Ovary (tissue), 9 donors: ENCODE data around the gene ZBTB44. TPM values are rescaled to one million over a fixed set of nuclear protein-coding genes. Genes with fewer than 3 reads are reported as not detected.

ENCODE experiments used
- DNase-seq, 5 donors: peaks; one replicate each; pipeline ENCODE4 v3.0.0-alpha.2; 2019 to 2020
- H3K27ac ChIP-seq, 2 donors: fragments of 200-600 bp; one replicate each; pipeline versions ENCODE4 v1.5.1 to v1.8.0; 2019 to 2022
- H3K27me3 ChIP-seq: fragments of 200-600 bp; one replicate; pipeline ENCODE4 v1.8.0; 2022
- H3K36me3 ChIP-seq: fragments of 200-600 bp; sonication (generic); one replicate; pipeline ENCODE4 v1.5.1; 2019
- H3K4me1 ChIP-seq: one replicate; pipeline ENCODE4 v1.8.1; 2013; ENCODE audit warnings: mild to moderate bottlenecking, moderate library complexity; ENCODE audit not compliant: insufficient read depth
- H3K4me3 ChIP-seq: fragments of 200-600 bp; sonication (generic); one replicate; pipeline ENCODE4 v1.5.1; 2017
- H3K9me3 ChIP-seq, 2 donors: fragments of 200-600 bp in 1 of 2; sonication (generic) in 1 of 2; one replicate each; pipeline versions ENCODE4 v1.5.1 to v1.8.1; 2013 to 2019; ENCODE audit warnings: mild to moderate bottlenecking in 1 of 2, moderate library complexity in 1 of 2
- CTCF ChIP-seq, 3 donors: fragments of 450-650 bp in 2 of 3; fragments of 200-600 bp in 1 of 3; IDR thresholded peaks; one replicate each; pipeline versions ENCODE4 v1.5.1 to v1.8.0; 2016 to 2022; ENCODE audit warnings: antibody characterized with exemption in 3 of 3, mild to moderate bottlenecking in 1 of 3
- EP300 ChIP-seq: sonication (generic); formaldehyde crosslinking; IDR thresholded peaks from one replicate; pipeline ENCODE4 v1.6.1; 2017; ENCODE audit warnings: antibody characterized with exemption
- POLR2A ChIP-seq: fragments of 450-650 bp; IDR thresholded peaks from one replicate; pipeline ENCODE4 v1.6.1; 2017; ENCODE audit warnings: antibody characterized with exemption, mild to moderate bottlenecking, moderate library complexity
- WGBS, 3 donors: extraction: QIAGEN DNeasy Blood & Tissue Kit in 1 of 3; methylation state at CpG; one replicate each; pipeline versions ENCODE4 v1.1.5 to v1.1.7; 2013 to 2017; 5-methylcytosine and 5-hydroxymethylcytosine counted together
- intact Hi-C, 4 donors: fragments of 100-400 bp; cut with DNase I; formaldehyde crosslinking; loops; one replicate each; pipeline versions ENCODE4 v1.11.0 to v1.15.1; 2022 to 2023
- polyA plus RNA-seq, 2 donors: library from polyadenylated mRNA; stranded (reverse); fragments of 200-250 nt in 1 of 2; fragments of 350-450 nt in 1 of 2; fragmentation: Illumina TruSeq in 1 of 2; extraction: RNeasy Lipid Tissue Mini Kit (QIAGEN cat#74804) in 1 of 2; gene quantifications; one replicate each; pipeline ENCODE4 v1.2.3, GENCODE V29; 2013 to 2014
- total RNA-seq, 7 donors: library from RNA; depleted of rRNA in 2 of 7; stranded (reverse); fragments of >200 nt in 2 of 7; fragmentation: NEBNext Ultra II Directional in 3 of 7; extraction: Animal tissue kit (Norgen Biotek cat#: 25700) in 3 of 7; gene quantifications; one replicate each; pipeline versions ENCODE4 v1.1.0 to v1.2.4, GENCODE V29; 2016 to 2023
- donor health status: DM: no; HTN: no; CAD: no; lungs with moderate emphysema.
- donor health status: DM: no; HTN: no; CAD: no.
- donor health status: Bipolar disorder and iron deficiency.
- donor health status: DM: yes; HTN: yes; CAD: no.
- donor health status: DM: no; HTN: no; CAD: no.
- donor health status: DM: yes; HTN: yes; CAD: no.

ZBTB44 gene
- total and polyA plus RNA-seq, 9 donors = 19.1 to 83.0 (median 57.9) TPM

GRCh38 chr11:130217133-130218031 lies 97.3 kb downstream of the ZBTB44 start:
- Histone ChIP-seq H3K4me3 (no peak overlapping the region), H3K4me1 (no peaks in the 10 kb centered on the region), H3K9me3 (no peaks in the 10 kb centered on the region), H3K36me3 (no peaks in the 10 kb centered on the region), H3K27ac (no peak overlapping the region), H3K27me3 (no peaks in the 10 kb centered on the region)
- intact Hi-C loops = loop anchor here in 1 of 4 donors (10.0 kb wide), 1 partner anchor 197 kb away; no protein-coding TSS in a partner anchor
- DNase-seq = peak in 1 of 5 donors; percentile 72
- WGBS, 3 donors = 73 to 78% (median 76%) methylated on average over 21 of the region's 21 CpGs
- no peak for TF ChIP-seq CTCF (IDR thresholded peaks at IDR 0.05)
- no peak for TF ChIP-seq EP300
- TF ChIP-seq POLR2A = no peak

GRCh38 chr11:130216591-130217132 lies 98.1 kb downstream of the ZBTB44 start:
- Histone ChIP-seq H3K27me3 (no peaks in the 10 kb centered on the region), H3K4me3 (no peak overlapping the region), H3K4me1 (no peaks in the 10 kb centered on the region), H3K27ac (no peak overlapping the region), H3K36me3 (no peaks in the 10 kb centered on the region), H3K9me3 (no peaks in the 10 kb centered on the region)
- peak in 1 of 5 donors; percentile 36 for DNase-seq
- intact Hi-C loops = loop anchor here in 1 of 4 donors (10.0 kb wide), 1 partner anchor 198 kb away; no protein-coding TSS in a partner anchor
- WGBS, 3 donors = 52 to 67% (median 66%) methylated on average over 14 to 17 of the region's 17 CpGs
- TF ChIP-seq POLR2A (no peak), CTCF (IDR thresholded peaks at IDR 0.05) (no peak), EP300 (no peak)

GRCh38 chr11:130216221-130216550 lies 98.5 kb downstream of the ZBTB44 start:
- H3K4me1 ChIP-seq = no peaks in the 10 kb centered on the region
- no peak overlapping the region for H3K27ac ChIP-seq
- DNase-seq = no peak
- intact Hi-C loops = loop anchor here in 1 of 4 donors (10.0 kb wide), 1 partner anchor 199 kb away; no protein-coding TSS in a partner anchor
- 12 to 22% (median 18%) methylated on average over 4 of the region's 4 CpGs for WGBS, 3 donors
- H3K9me3 ChIP-seq = no peaks in the 10 kb centered on the region
- TF ChIP-seq EP300 = no peak
- no peak for TF ChIP-seq POLR2A
- TF ChIP-seq CTCF (IDR thresholded peaks at IDR 0.05) = no peak
- H3K4me3 ChIP-seq = no peak overlapping the region
- H3K36me3 ChIP-seq = no peaks in the 10 kb centered on the region
- no peaks in the 10 kb centered on the region for H3K27me3 ChIP-seq

GRCh38 chr11:130215531-130216220 lies 99.0 kb downstream of the ZBTB44 start:
- no peaks in the 10 kb centered on the region for H3K9me3 ChIP-seq
- H3K4me3 ChIP-seq = no peak overlapping the region
- no peaks in the 10 kb centered on the region for H3K4me1 ChIP-seq
- no peaks in the 10 kb centered on the region for H3K36me3 ChIP-seq
- 33 to 48% (median 39%) methylated on average over 13 of the region's 13 CpGs for whole genome bisulfite sequencing, 3 donors
- H3K27ac ChIP-seq = no peak overlapping the region
- no peak for TF ChIP-seq CTCF (IDR thresholded peaks at IDR 0.05)
- TF ChIP-seq EP300 = no peak
- no peak for TF ChIP-seq POLR2A
- H3K27me3 ChIP-seq = no peaks in the 10 kb centered on the region
- intact Hi-C loops = loop anchor here in 1 of 4 donors (10.0 kb wide), 1 partner anchor 199 kb away; no protein-coding TSS in a partner anchor
- DNase-seq = peak in 1 of 5 donors; percentile 44
